22Rv1 (cell line): Measurements from ENCODE around the gene PRMT7.

Experiments
- H3K27ac ChIP-seq: fragments of 450-650 bp; 2 replicates; pipeline ENCODE4 v1.5.1; 2017
- ZFX ChIP-seq: fragments of 450-650 bp; IDR thresholded peaks from 2 replicates; pipeline ENCODE4 v1.6.1; 2017; ENCODE audit warnings: antibody characterized with exemption, borderline replicate concordance
- TF ChIP-seq, protein P1 (sequence below): fragments of 450-650 bp; IDR thresholded peaks from 2 replicates; pipeline ENCODE4 v1.5.1; 2017; ENCODE audit warnings: mild to moderate bottlenecking

The PRMT7 gene

DNA sequence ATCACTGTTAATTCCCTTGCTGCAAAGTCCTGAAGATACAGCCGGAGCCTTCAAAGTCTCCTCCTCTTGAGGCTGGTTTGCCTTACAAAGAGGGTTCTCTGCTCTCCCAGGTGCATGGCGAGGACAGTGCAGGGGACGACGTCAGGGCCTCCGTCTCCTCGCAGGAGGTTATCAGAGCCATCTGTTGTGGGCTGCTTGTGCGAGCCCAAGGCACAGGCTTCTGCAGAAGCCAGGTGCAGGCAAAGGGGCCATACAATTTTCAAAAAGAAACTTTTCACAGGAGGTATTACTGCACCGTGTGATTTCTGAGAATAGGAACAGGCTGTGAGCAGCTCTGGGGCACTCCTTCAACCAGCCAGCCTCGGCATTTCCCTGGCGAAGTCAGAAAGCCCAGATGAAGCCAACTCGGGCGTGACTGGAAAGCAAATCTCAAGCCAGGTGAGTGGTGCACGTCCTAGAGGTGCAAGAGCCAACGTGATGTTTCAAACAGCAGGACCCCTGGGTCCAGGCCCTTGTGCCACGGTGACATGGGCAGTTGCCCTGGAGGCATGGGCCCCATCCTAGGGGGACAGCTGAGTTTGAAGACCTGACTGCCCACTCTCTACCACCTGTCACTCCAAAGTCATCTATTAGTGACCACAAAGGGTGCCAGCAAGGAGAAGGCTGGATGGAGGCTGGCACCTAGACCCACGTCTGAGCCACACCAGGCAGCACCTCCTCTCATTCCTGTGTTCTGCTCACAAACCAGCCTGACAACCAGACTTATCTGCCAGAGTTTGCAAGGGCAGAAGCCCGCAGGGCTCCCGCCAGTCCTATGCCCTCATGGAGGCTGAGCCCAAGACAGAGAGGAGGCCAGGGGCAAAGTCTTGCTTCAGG lies 68.9 kb downstream of the PRMT7 start:
- H3K27ac ChIP-seq, result no peak overlapping the region

DNA sequence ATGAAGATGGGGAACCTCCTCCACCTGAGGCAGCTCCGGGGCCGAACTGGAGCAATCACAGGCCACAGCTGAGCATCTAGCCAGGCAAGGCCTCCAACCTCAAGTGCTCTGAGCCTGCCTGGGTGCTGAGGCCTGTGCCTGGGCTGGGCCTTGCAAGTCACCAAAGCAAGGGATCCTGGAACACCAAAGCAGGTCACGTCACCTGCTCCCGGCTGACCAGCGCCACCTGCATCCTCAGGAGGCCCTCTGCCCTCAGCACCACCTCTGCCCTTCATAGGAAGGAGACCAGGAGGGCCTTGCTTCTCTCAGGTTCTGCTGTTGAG lies 69.5 kb downstream of the PRMT7 start:
- no peak overlapping the region for H3K27ac ChIP-seq
- no peak for TF ChIP-seq ZFX
- TF ChIP-seq, protein P1, sequence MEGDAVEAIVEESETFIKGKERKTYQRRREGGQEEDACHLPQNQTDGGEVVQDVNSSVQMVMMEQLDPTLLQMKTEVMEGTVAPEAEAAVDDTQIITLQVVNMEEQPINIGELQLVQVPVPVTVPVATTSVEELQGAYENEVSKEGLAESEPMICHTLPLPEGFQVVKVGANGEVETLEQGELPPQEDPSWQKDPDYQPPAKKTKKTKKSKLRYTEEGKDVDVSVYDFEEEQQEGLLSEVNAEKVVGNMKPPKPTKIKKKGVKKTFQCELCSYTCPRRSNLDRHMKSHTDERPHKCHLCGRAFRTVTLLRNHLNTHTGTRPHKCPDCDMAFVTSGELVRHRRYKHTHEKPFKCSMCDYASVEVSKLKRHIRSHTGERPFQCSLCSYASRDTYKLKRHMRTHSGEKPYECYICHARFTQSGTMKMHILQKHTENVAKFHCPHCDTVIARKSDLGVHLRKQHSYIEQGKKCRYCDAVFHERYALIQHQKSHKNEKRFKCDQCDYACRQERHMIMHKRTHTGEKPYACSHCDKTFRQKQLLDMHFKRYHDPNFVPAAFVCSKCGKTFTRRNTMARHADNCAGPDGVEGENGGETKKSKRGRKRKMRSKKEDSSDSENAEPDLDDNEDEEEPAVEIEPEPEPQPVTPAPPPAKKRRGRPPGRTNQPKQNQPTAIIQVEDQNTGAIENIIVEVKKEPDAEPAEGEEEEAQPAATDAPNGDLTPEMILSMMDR, result no peak

More for the DNA sequence above, 68.9 kb downstream of the PRMT7 start:
- TF ChIP-seq, protein P1, result no peak
- no peak for TF ChIP-seq ZFX

DNA sequence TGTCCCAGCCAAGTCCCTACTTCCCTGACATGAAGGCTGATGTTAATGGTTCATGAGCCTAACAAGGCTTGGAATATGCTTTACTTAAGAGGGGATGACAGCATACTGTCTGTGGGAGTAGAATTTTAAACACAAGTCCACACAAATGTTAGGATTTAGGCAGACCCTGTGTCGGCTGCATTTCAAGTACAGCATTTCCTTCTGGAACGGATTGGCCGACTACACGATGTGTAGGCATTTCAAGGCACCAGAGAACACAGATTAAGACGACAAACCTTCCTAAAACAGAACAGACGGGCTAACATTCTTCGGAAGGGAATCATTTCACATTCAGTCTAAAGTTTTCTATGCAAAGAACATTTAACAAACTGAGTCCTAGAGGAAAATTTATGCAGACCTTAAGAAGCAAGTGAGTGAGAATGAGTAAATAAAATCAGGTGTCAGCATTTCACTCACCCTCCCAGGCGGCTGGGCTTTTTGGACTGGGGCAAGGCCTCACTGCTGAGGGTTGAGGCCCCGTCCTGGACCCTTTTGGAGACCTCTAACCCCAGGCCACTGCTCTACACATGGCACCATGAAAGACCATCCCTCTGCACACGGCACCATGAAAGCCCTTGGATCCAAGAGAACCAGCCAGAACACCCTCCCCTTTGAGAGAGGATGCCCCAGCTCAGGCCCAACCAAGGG lies 70.0 kb downstream of the PRMT7 start:
- no peak for TF ChIP-seq ZFX
- TF ChIP-seq, protein P1, result no peak

DNA sequence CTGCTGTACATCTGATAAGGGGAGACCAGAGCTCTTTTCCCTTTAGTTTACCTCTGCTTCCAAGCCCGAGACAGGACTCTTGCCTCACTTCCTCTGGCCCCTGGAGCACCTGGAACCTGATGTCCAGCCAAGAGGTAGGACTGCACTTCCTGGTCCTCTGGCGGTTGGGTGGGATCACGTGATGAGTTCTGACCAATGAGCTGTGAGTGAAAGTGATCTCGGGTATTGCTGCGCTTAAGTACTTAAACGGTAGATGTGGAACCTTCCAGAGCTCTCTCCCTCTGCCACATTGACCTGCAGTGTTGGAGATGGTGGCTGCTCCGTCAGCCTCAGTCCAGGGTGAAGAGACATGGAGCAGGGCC lies 70.5 kb downstream of the PRMT7 start:
- no peak for TF ChIP-seq ZFX
- TF ChIP-seq, protein P1, result no peak
- peak overlapping the region; percentile 65 for H3K27ac ChIP-seq

More for the DNA sequence above, 70.0 kb downstream of the PRMT7 start:
- peak overlapping the region; percentile 65 for H3K27ac ChIP-seq

DNA sequence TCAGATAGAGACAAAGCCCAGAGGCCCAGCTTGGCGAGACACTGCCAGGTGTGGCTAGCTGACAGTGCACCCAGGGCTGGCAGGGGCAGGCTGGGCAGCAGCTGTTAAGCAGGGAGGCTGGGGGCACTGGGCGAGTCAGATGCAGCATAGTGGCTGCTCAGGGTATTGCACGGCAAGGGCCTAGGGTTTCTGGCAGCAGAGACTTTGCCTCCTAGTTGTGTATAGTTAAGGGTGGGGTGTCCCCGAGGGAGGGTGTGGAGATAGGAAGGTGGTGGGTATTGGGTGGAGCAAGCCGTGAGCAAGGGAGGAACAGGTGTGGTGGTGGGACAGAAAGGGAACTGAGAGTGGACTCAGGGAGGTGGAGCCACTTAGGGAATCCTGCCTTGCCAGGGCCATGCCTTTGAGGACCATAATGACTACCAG lies 71.5 kb downstream of the PRMT7 start:
- TF ChIP-seq ZFX, result no peak
- TF ChIP-seq, protein P1, result peak; percentile 27; the same call in 1 of the 2 replicates
- peak overlapping the region; percentile 65 for H3K27ac ChIP-seq

DNA sequence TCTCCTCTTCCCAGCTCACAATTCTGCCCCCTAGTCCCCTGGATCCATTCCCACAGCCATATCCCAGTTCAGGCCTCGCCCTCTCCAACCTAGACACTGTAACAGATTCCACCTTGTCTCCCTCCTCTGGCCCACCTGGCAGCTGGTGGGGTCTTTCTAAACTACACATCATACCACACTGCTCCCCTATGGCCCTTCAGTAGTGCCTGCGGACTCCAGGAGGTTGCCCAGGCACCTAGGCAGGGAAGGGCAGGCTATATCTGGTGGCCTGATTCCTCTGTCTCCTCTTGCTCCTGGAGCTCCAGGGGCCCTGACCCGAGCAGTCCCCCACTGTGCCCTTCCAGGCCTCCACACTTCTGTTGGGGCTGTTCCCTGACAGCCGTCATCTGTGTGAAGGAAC lies 73.0 kb downstream of the PRMT7 start:
- TF ChIP-seq, protein P1, result no peak
- TF ChIP-seq ZFX, result no peak
- no peak overlapping the region for H3K27ac ChIP-seq
